Smooth muscle cell (in vitro differentiated cells): ENCODE measurements around the gene SOX21. TPM values are rescaled to one million over a fixed set of nuclear protein-coding genes. Genes with fewer than 3 reads are reported as not detected.

Experiments
- DNase-seq: peaks from one replicate; lab custom pipeline; 2025; ENCODE audit not compliant: unreplicated experiment; lab: John Stamatoyannopoulos, UW
- H2AFZ ChIP-seq: fragments of 200-600 bp; sonication (generic); 2 replicates; pipeline ENCODE4 v1.6.0; 2016; ENCODE audit warnings: antibody characterized with exemption, low read depth, mild to moderate bottlenecking
- H3F3A ChIP-seq: fragments of 200-600 bp; sonication (generic); 2 replicates; pipeline ENCODE4 v1.6.0; 2017; ENCODE audit warnings: antibody characterized with exemption, low read depth
- H3K27ac ChIP-seq: fragments of 200-600 bp; sonication (generic); 2 replicates; pipeline ENCODE4 v1.5.1; 2016; ENCODE audit warnings: low read depth, mild to moderate bottlenecking
- H3K27me3 ChIP-seq: fragments of 200-600 bp; sonication (generic); 2 replicates; pipeline ENCODE4 v1.6.1; 2016; ENCODE audit warnings: low read depth, mild to moderate bottlenecking
- H3K36me3 ChIP-seq: fragments of 200-600 bp; sonication (generic); 2 replicates; pipeline ENCODE4 v1.5.1; 2016; ENCODE audit warnings: low read depth
- H3K4me1 ChIP-seq: fragments of 200-600 bp; sonication (generic); 2 replicates; pipeline ENCODE4 v1.5.1; 2016; ENCODE audit warnings: low read depth
- H3K4me2 ChIP-seq: fragments of 200-600 bp; sonication (generic); 2 replicates; pipeline ENCODE4 v1.6.0; 2016; ENCODE audit warnings: mild to moderate bottlenecking
- H3K4me3 ChIP-seq: fragments of 200-600 bp; sonication (generic); 2 replicates; pipeline ENCODE4 v1.5.1; 2016; ENCODE audit warnings: mild to moderate bottlenecking
- H3K79me2 ChIP-seq: fragments of 200-600 bp; sonication (generic); 2 replicates; pipeline ENCODE4 v1.6.0; 2016; ENCODE audit warnings: low read depth, mild to moderate bottlenecking
- H3K9ac ChIP-seq: fragments of 200-600 bp; sonication (generic); 2 replicates; pipeline ENCODE4 v1.6.0; 2016; ENCODE audit warnings: low read depth
- H3K9me3 ChIP-seq: fragments of 200-600 bp; sonication (generic); replicated peaks from 2 replicates; pipeline ENCODE4 v1.5.1; 2016; ENCODE audit warnings: low read depth
- H4K20me1 ChIP-seq: fragments of 200-600 bp; sonication (generic); 2 replicates; pipeline ENCODE4 v1.6.0; 2016; ENCODE audit warnings: low read depth
- CTCF ChIP-seq: fragments of 200-600 bp; sonication (generic); IDR thresholded peaks from 2 replicates; pipeline ENCODE4 v1.5.1; 2017; ENCODE audit warnings: borderline replicate concordance, mild to moderate bottlenecking, antibody characterized with exemption; ENCODE audit not compliant: insufficient read depth, poor library complexity, severe bottlenecking
- WGBS: methylation state at CpG from one replicate; pipeline ENCODE4 v1.1.7; 2016; ENCODE audit warnings: low lambda C conversion rate; 5-methylcytosine and 5-hydroxymethylcytosine counted together
- polyA plus RNA-seq: library from polyadenylated mRNA; unstranded; fragments of >200 nt; fragmentation: Nextera tagmentation; extraction: Ambion mirVana; gene quantifications from 2 replicates; pipeline ENCODE4 v1.2.1, GENCODE V29; 2016
- total RNA-seq: library from RNA; depleted of rRNA; stranded (reverse); fragments of >200 nt; gene quantifications from 2 replicates; pipeline ENCODE4 v1.2.3, GENCODE V29; 2014

SOX21 gene
- total and polyA plus RNA-seq, 2 experiments from 2014 or later: not detected

GRCh38 chr13:94677799-94678198, 34.5 kb downstream of the SOX21 start:
- DNase-seq: no peak
- Histone ChIP-seq H3K27ac (no peak overlapping the region), H3K4me3 (no peak overlapping the region), H3F3A (no peaks in the 10 kb centered on the region), H3K9ac (no peak overlapping the region), H3K4me2 (no peak overlapping the region), H2AFZ (no peak overlapping the region), H3K9me3 (no peaks in the 10 kb centered on the region), H3K36me3 (no peaks in the 10 kb centered on the region), H3K27me3 (peaks cover 36% of the 10 kb centered on the region), H4K20me1 (no peaks in the 10 kb centered on the region), H3K79me2 (no peaks in the 10 kb centered on the region), H3K4me1 (peaks cover 12% of the 10 kb centered on the region)
- WGBS: 83% methylated on average over 2 of the region's 2 CpGs
- no peak for TF ChIP-seq CTCF

GRCh38 chr13:94674609-94675348, 37.6 kb downstream of the SOX21 start:
- peaks cover 12% of the 10 kb centered on the region for H3K4me1 ChIP-seq
- no peak overlapping the region for H3K27ac ChIP-seq
- DNase-seq: no peak
- H3K79me2 ChIP-seq: no peaks in the 10 kb centered on the region
- H3F3A ChIP-seq: no peaks in the 10 kb centered on the region
- no peak overlapping the region for H3K4me3 ChIP-seq
- 31% methylated on average over 5 of the region's 5 CpGs for WGBS
- H3K4me2 ChIP-seq: no peak overlapping the region
- no peak overlapping the region for H2AFZ ChIP-seq
- H3K36me3 ChIP-seq: no peaks in the 10 kb centered on the region
- H3K27me3 ChIP-seq: peaks cover 47% of the 10 kb centered on the region
- H4K20me1 ChIP-seq: no peaks in the 10 kb centered on the region
- H3K9me3 ChIP-seq: no peaks in the 10 kb centered on the region
- H3K9ac ChIP-seq: no peak overlapping the region
- peak; percentile 82 for TF ChIP-seq CTCF

- Histone ChIP-seq H3K27me3 (peaks cover 47% of the 10 kb centered on the region), H3K9ac (no peak overlapping the region), H3K4me2 (no peak overlapping the region), H2AFZ (no peak overlapping the region), H3K4me3 (no peak overlapping the region), H3K9me3 (no peaks in the 10 kb centered on the region), H3K27ac (peak overlapping the region; percentile 22), H3K36me3 (no peaks in the 10 kb centered on the region), H4K20me1 (no peaks in the 10 kb centered on the region), H3K79me2 (no peaks in the 10 kb centered on the region), H3K4me1 (peaks cover 12% of the 10 kb centered on the region), H3F3A (no peaks in the 10 kb centered on the region)
- DNase-seq: no peak
- no peak for TF ChIP-seq CTCF
- 39% methylated on average over 5 of the region's 5 CpGs for WGBS
Measured at GRCh38 chr13:94673851-94674250, 38.5 kb downstream of the SOX21 start.

GRCh38 chr13:94672400-94672799, 39.9 kb downstream of the SOX21 start:
- no peak overlapping the region for H2AFZ ChIP-seq
- H3F3A ChIP-seq: no peaks in the 10 kb centered on the region
- H3K79me2 ChIP-seq: no peaks in the 10 kb centered on the region
- no peak overlapping the region for H3K9ac ChIP-seq
- DNase-seq: no peak
- no peaks in the 10 kb centered on the region for H3K9me3 ChIP-seq
- no peaks in the 10 kb centered on the region for H3K36me3 ChIP-seq
- H4K20me1 ChIP-seq: no peaks in the 10 kb centered on the region
- no peak overlapping the region for H3K27ac ChIP-seq
- H3K27me3 ChIP-seq: peaks cover 39% of the 10 kb centered on the region
- H3K4me1 ChIP-seq: peaks cover 3% of the 10 kb centered on the region
- H3K4me2 ChIP-seq: no peak overlapping the region
- no peak overlapping the region for H3K4me3 ChIP-seq
- WGBS: 89% methylated on average over 2 of the region's 2 CpGs
- no peak for TF ChIP-seq CTCF
